Adrenal gland (tissue), 5 donors: ENCODE data around the gene ANO4.

Experiments used
- CTCF ChIP-seq, 6 experiments: fragments of 450-650 bp in 4 of 6; fragments of 200-600 bp in 2 of 6; sonication (generic) in 1 of 6; IDR thresholded peaks; 1 replicate in 5 of 6; 2 replicates in 1 of 6; pipeline versions ENCODE4 v1.5.1 to v1.8.0; 2016 to 2021; ENCODE audit warnings: antibody characterized with exemption in 6 of 6, mild to moderate bottlenecking in 2 of 6, moderate library complexity in 1 of 6
- POLR2A ChIP-seq, 2 donors: fragments of 450-650 bp; IDR thresholded peaks; one replicate each; pipeline ENCODE4 v1.6.1; 2017; ENCODE audit warnings: antibody characterized with exemption in 2 of 2, mild to moderate bottlenecking in 2 of 2, moderate library complexity in 1 of 2
- donor health status: DM: no; HTN: no; CAD: no.

- TF ChIP-seq CTCF (IDR thresholded peaks at IDR 0.05) (no peak), POLR2A (IDR thresholded peaks at IDR 0.05) (no peak)
These were observed 48.5 kb downstream of the ANO4 start for GRCh38 chr12:100843061-100843460.
